Ishikawa (cell line): ENCODE data around the gene RILP.

Experiments
- CEBPB ChIP-seq: IDR thresholded peaks from 2 replicates; pipeline ENCODE4 v1.6.1; 2012
- CREB1 ChIP-seq: IDR thresholded peaks from 2 replicates; pipeline ENCODE4 v1.6.1; 2012; ENCODE audit warnings: low read depth
- EGR1 ChIP-seq: IDR thresholded peaks from 2 replicates; pipeline ENCODE4 v1.6.1; 2012
- EP300 ChIP-seq: IDR thresholded peaks from 2 replicates; pipeline ENCODE4 v1.6.1; 2012; ENCODE audit warnings: borderline replicate concordance
- FOXM1 ChIP-seq: IDR thresholded peaks from 2 replicates; pipeline ENCODE4 v1.6.1; 2012; ENCODE audit warnings: low read depth, borderline replicate concordance
- NFIC ChIP-seq: IDR thresholded peaks from 2 replicates; pipeline ENCODE4 v1.6.1; 2012
- RAD21 ChIP-seq: IDR thresholded peaks from 2 replicates; pipeline ENCODE4 v1.6.1; 2012; ENCODE audit warnings: low read depth
- TAF1 ChIP-seq: IDR thresholded peaks from 2 replicates; pipeline ENCODE4 v1.6.1; 2012; ENCODE audit warnings: low read depth, mild to moderate bottlenecking
- TCF12 ChIP-seq: IDR thresholded peaks from 2 replicates; pipeline ENCODE4 v1.6.1; 2012; ENCODE audit warnings: low read depth
- TEAD4 ChIP-seq: IDR thresholded peaks from 2 replicates; pipeline ENCODE4 v1.6.1; 2012
- YY1 ChIP-seq: IDR thresholded peaks from 2 replicates; pipeline ENCODE4 v1.6.1; 2012; ENCODE audit warnings: low read depth
- ZBTB7A ChIP-seq: IDR thresholded peaks from 2 replicates; pipeline ENCODE4 v1.6.1; 2012; ENCODE audit warnings: low read depth
- TF ChIP-seq, protein P1 (sequence below): IDR thresholded peaks from 2 replicates; pipeline ENCODE4 v1.6.1; 2012
- TF ChIP-seq, protein P2 (sequence below): IDR thresholded peaks from 2 replicates; pipeline ENCODE4 v1.6.1; 2012
- TF ChIP-seq, protein P3 (sequence below): IDR thresholded peaks from 2 replicates; pipeline ENCODE4 v1.6.1; 2012; ENCODE audit warnings: low read depth, mild to moderate bottlenecking

Gene RILP

DNA sequence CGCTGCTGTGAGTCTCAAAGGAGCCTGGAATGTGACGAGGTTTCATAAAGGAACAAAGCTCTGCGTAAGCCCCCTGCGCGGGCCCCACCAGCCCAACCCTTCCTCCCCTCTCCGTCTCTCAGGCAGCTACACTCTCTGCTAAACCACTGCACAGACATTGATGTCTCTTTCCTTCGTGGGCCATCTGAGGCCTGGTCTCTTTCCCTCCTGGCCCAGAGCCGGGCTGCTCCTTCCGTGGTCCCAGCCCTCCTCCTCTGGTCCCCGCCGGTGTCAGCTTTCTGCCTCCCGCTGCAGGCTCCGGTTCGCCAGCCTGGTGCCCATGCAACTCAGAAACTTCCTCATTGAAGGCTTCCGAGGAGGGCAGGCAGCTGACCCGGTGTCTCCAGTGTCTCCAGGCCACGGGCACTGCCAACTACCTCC lies 11.5 kb downstream of the RILP start:
- TF ChIP-seq CREB1: no peak
- no peak for TF ChIP-seq YY1
- no peak for TF ChIP-seq FOXM1
- no peak for TF ChIP-seq ZBTB7A
- TF ChIP-seq EP300: no peak
- TF ChIP-seq CEBPB: no peak
- TF ChIP-seq, protein P1, sequence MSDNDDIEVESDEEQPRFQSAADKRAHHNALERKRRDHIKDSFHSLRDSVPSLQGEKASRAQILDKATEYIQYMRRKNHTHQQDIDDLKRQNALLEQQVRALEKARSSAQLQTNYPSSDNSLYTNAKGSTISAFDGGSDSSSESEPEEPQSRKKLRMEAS: no peak
- no peak for TF ChIP-seq EGR1
- TF ChIP-seq, protein P2, sequence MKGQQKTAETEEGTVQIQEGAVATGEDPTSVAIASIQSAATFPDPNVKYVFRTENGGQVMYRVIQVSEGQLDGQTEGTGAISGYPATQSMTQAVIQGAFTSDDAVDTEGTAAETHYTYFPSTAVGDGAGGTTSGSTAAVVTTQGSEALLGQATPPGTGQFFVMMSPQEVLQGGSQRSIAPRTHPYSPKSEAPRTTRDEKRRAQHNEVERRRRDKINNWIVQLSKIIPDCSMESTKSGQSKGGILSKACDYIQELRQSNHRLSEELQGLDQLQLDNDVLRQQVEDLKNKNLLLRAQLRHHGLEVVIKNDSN: no peak
- no peak for TF ChIP-seq TEAD4

DNA sequence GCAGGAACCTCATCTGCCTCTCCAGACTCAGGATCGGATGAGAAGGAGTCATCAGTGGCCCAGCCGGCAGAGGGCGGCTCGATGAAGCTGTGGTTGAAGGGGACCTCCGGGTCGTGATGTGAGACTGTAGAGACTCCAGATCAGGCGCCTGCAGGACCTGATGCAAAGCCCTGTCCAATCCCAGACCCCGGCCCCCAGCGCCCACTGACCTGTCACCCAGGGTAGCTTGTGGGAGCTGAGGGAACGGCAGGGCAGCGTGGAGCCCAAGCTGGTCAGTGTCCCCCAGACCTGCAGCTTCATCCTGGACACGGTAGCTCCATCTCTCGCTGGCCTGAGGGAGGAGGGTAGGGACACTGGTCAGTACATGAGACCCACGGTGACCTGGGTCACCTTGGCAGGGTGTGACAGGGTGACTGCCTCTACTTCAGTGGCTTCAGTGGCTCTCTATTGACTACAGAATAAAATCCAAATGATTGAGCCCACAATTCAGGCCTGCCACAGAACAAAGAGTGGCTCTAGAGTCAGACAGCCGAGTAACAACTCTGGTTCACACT lies 12.9 kb downstream of the RILP start:
- no peak for TF ChIP-seq TAF1
- TF ChIP-seq FOXM1: no peak
- no peak for TF ChIP-seq YY1
- no peak for TF ChIP-seq CEBPB
- TF ChIP-seq, protein P3, sequence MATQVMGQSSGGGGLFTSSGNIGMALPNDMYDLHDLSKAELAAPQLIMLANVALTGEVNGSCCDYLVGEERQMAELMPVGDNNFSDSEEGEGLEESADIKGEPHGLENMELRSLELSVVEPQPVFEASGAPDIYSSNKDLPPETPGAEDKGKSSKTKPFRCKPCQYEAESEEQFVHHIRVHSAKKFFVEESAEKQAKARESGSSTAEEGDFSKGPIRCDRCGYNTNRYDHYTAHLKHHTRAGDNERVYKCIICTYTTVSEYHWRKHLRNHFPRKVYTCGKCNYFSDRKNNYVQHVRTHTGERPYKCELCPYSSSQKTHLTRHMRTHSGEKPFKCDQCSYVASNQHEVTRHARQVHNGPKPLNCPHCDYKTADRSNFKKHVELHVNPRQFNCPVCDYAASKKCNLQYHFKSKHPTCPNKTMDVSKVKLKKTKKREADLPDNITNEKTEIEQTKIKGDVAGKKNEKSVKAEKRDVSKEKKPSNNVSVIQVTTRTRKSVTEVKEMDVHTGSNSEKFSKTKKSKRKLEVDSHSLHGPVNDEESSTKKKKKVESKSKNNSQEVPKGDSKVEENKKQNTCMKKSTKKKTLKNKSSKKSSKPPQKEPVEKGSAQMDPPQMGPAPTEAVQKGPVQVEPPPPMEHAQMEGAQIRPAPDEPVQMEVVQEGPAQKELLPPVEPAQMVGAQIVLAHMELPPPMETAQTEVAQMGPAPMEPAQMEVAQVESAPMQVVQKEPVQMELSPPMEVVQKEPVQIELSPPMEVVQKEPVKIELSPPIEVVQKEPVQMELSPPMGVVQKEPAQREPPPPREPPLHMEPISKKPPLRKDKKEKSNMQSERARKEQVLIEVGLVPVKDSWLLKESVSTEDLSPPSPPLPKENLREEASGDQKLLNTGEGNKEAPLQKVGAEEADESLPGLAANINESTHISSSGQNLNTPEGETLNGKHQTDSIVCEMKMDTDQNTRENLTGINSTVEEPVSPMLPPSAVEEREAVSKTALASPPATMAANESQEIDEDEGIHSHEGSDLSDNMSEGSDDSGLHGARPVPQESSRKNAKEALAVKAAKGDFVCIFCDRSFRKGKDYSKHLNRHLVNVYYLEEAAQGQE: no peak
- no peak for TF ChIP-seq TCF12
- TF ChIP-seq, protein P1: no peak
- no peak for TF ChIP-seq EP300
- TF ChIP-seq, protein P2: no peak
- no peak for TF ChIP-seq EGR1
- no peak for TF ChIP-seq ZBTB7A

DNA sequence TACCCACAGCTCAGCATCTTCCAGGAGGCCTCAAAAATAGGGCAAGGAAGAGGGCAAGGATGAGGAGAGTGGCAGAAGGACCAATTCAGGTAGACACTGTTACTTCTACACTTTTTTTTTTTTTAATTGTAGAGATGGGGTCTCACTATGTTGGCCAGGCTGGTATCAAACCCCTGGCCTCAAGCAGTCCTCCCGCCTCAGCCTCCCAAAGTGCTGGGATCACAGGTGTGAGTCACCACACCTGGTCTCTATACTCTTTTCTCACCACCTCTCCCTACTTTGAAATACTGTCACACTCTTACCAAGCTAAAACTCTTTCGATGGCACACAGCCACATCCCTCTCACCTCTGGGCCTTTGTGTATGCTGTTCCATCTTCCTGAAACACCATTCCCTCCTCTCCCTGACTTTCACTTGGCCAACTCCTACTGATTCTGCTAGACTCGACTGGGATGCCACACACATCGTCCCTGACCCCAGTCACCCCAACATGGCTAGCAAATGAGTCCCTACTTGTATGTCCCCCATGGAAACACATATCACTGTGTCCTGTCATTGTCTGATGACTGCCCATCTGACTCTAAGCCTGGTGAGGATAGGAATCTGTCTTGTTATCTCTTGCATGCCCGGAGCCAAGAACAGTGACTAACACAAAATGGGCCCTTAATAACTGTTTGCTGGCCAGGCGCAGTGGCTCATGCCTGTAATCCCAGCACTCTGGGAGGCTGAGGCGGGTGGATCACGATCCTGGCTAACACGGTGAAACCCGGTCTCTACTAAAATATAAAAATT lies 13.8 kb downstream of the RILP start:
- no peak for TF ChIP-seq CEBPB
- TF ChIP-seq YY1: no peak
- no peak for TF ChIP-seq NFIC
- TF ChIP-seq TCF12: no peak
- no peak for TF ChIP-seq EP300
- TF ChIP-seq RAD21: no peak
- TF ChIP-seq TEAD4: no peak
- no peak for TF ChIP-seq CREB1
- TF ChIP-seq FOXM1: no peak

DNA sequence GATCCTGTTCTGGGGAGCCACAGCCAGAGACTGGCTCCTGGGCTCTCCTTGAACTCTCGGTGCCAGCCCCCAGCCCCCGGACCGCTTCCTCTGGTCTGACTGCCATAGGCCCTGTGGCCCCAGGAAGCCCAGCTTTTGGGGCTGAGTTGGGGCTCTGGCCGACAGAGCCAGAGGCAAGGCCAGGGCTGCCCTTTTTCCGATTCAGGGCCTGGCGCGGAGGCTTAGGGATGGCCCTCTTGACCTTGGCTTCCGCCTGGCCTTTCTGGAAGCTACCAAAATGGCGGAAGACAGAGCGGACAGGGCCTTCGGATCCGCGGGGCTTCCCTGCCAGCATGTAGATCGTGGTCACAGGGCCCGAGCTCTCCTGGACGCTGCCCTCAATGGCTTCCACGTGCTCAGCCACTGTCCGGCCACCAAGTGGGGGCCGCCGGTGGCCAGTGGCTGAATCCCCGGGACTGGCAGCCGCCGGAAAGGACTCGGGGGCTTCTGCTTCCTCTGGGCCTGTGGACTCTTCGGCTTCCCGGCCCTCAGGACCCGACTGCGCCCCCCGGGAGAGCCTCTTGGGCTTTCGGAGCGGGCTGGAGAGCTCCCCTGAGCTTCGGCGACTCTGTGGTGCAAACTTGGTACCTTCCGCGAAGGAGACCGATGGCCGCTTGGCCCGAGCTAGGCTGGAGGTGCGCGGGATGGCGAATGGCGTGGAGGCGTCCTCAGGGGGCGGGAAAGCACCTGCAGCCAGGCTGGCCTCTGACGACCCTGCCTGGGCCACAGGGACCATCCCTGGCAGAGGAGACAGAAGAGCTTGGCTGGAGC lies 14.6 kb downstream of the RILP start:
- TF ChIP-seq EP300: no peak
- TF ChIP-seq CREB1: no peak
- no peak for TF ChIP-seq CEBPB
- TF ChIP-seq FOXM1: no peak
- no peak for TF ChIP-seq TAF1
- no peak for TF ChIP-seq TCF12
- TF ChIP-seq EGR1: no peak
- TF ChIP-seq, protein P2: no peak
- TF ChIP-seq RAD21: no peak
- no peak for TF ChIP-seq NFIC
- TF ChIP-seq YY1: no peak

DNA sequence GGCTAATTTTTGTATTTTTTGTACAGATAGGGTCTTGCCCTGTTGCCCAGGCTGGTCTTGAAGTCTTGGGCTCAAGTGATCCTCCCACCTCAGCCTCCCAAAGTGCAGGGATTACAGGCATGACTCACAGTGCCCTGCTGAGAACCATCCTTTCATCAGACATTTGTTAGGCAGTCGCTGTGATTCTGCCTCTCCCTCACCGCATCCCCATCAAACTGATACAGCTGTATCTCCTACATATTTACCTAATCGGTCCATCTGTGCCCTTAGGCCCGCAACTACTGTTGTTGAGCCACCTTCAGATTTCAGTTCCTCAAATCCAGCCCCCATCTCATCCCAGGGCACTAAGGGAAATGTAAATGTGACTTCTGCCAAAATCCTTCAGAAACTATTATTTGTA lies 19.0 kb downstream of the RILP start:
- TF ChIP-seq, protein P2: no peak
- no peak for TF ChIP-seq CREB1
- TF ChIP-seq TEAD4: no peak
- TF ChIP-seq, protein P1: no peak
- TF ChIP-seq EGR1: no peak
- TF ChIP-seq RAD21: no peak
- no peak for TF ChIP-seq NFIC
- TF ChIP-seq ZBTB7A: no peak
- no peak for TF ChIP-seq TCF12
- no peak for TF ChIP-seq CEBPB
- TF ChIP-seq, protein P3: no peak
- no peak for TF ChIP-seq YY1
- TF ChIP-seq TAF1: no peak
- no peak for TF ChIP-seq FOXM1
- no peak for TF ChIP-seq EP300
